GM23248 (cell line): ENCODE measurements around the gene NUP210. TPM values are rescaled to one million over a fixed set of nuclear protein-coding genes. Genes with fewer than 3 reads are reported as not detected.

Experiments
- DNase-seq: peaks from one replicate; pipeline ENCODE4 v3.0.0-alpha.2; 2015
- H2AFZ ChIP-seq: fragments of 200-600 bp; sonication (generic); 2 replicates; pipeline ENCODE4 v1.6.1; 2016; ENCODE audit warnings: antibody characterized with exemption
- H3F3A ChIP-seq: fragments of 200-600 bp; sonication (generic); 2 replicates; pipeline ENCODE4 v1.6.1; 2016; ENCODE audit warnings: mild to moderate bottlenecking, antibody characterized with exemption, mixed run types; ENCODE audit not compliant: insufficient read depth
- H3K27ac ChIP-seq: fragments of 200-600 bp; sonication (generic); 2 replicates; pipeline ENCODE4 v1.5.1; 2016; ENCODE audit warnings: mild to moderate bottlenecking
- H3K27me3 ChIP-seq: fragments of 200-600 bp; sonication (generic); replicated peaks from 2 replicates; pipeline ENCODE4 v1.6.1; 2016; ENCODE audit warnings: mild to moderate bottlenecking; ENCODE audit not compliant: insufficient read depth
- H3K36me3 ChIP-seq: fragments of 200-600 bp; sonication (generic); 2 replicates; pipeline ENCODE4 v1.6.1; 2016; ENCODE audit warnings: low read depth, mild to moderate bottlenecking
- H3K4me1 ChIP-seq: fragments of 200-600 bp; sonication (generic); 2 replicates; pipeline ENCODE4 v1.6.1; 2016; ENCODE audit warnings: mild to moderate bottlenecking; ENCODE audit not compliant: insufficient read depth
- H3K4me2 ChIP-seq: fragments of 200-600 bp; sonication (generic); one replicate; pipeline ENCODE4 v1.6.1; 2016; ENCODE audit warnings: mild to moderate bottlenecking; ENCODE audit not compliant: unreplicated experiment
- H3K4me3 ChIP-seq: fragments of 200-600 bp; sonication (generic); 2 replicates; pipeline ENCODE4 v1.5.1; 2016; ENCODE audit warnings: mild to moderate bottlenecking
- H3K79me2 ChIP-seq: fragments of 200-600 bp; sonication (generic); 2 replicates; pipeline ENCODE4 v1.6.1; 2016; ENCODE audit warnings: mild to moderate bottlenecking; ENCODE audit not compliant: insufficient read depth
- H3K9ac ChIP-seq: fragments of 200-600 bp; sonication (generic); 2 replicates; pipeline ENCODE4 v1.6.1; 2016; ENCODE audit warnings: mild to moderate bottlenecking
- H3K9me2 ChIP-seq: fragments of 200-600 bp; sonication (generic); 2 replicates; pipeline ENCODE4 v1.6.1; 2016; ENCODE audit warnings: mixed run types, mild to moderate bottlenecking, moderate library complexity; ENCODE audit not compliant: insufficient read depth
- H3K9me3 ChIP-seq: fragments of 200-600 bp; sonication (generic); one replicate; pipeline ENCODE4 v1.6.1; 2017; ENCODE audit warnings: low read depth
- H4K20me1 ChIP-seq: fragments of 200-600 bp; sonication (generic); 2 replicates; pipeline ENCODE4 v1.6.0; 2016; ENCODE audit not compliant: insufficient read depth
- EZH2 ChIP-seq: fragments of 200-600 bp; sonication (generic); IDR thresholded peaks from 2 replicates; pipeline ENCODE4 v1.6.1; 2018; ENCODE audit warnings: antibody characterized with exemption, mild to moderate bottlenecking; ENCODE audit not compliant: insufficient read depth, poor library complexity, severe bottlenecking
- EZH2phosphoT487 ChIP-seq: fragments of 200-600 bp; sonication (generic); IDR thresholded peaks from 2 replicates; pipeline ENCODE4 v1.6.1; 2018; ENCODE audit warnings: antibody characterized with exemption, moderate library complexity, mild to moderate bottlenecking, low read depth; ENCODE audit not compliant: insufficient read depth
- WGBS, 2 experiments: methylation state at CpG; one replicate each; pipeline ENCODE4 v1.1.6; 2015 to 2017; ENCODE audit warnings: low lambda C conversion rate in 2 of 2, low coverage in 1 of 2; ENCODE audit errors: missing lambda C conversion rate in 2 of 2; 5-methylcytosine and 5-hydroxymethylcytosine counted together
- in situ Hi-C: fragments of 300-500 bp; cut with MboI; formaldehyde crosslinking; loops from 2 replicates; pipeline ENCODE4 v1.15.0; 2020
- polyA plus RNA-seq: library from polyadenylated mRNA; unstranded; fragments of >200 nt; fragmentation: Nextera tagmentation; extraction: Ambion mirVana; gene quantifications from 2 replicates; pipeline ENCODE4 v1.2.1, GENCODE V29; 2016
- total RNA-seq: library from RNA; depleted of rRNA; stranded (reverse); fragments of >200 nt; shearing (Covaris generic); gene quantifications from 2 replicates; pipeline ENCODE4 v1.2.3, GENCODE V29; 2014

Gene NUP210
- total and polyA plus RNA-seq, 2 experiments from 2014 or later, result 0.04 TPM; not detected in 1

DNA sequence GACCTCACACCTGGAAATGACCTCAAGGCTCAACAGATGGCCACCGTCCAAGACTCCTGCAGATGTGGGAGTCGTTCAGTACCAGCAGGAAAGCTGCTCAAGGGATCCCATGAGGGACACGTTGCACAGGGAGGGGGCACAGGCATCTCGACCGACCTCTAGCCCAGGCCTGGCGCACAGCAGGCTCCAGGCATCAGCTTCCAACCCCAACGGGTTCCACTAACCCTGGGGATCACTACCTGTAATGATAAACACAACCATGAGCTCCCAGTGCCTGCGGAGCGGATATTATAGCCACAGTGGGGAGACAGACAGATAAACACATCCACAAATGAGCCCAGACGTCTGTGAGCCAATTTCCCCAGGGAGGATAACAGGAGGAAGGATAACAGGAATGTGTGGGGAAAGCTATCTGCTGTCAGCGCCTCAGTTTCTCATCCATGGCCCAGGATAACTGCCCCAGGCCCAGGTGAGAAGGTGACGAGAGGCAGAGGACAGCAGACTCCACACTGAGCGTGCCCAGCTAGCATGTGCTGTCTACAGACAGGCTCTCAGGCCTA lies 19.9 kb downstream of the NUP210 start:
- no peak overlapping the region for H2AFZ ChIP-seq
- no peak overlapping the region for H3K4me3 ChIP-seq
- no peaks in the 10 kb centered on the region for H3K9me2 ChIP-seq

DNA sequence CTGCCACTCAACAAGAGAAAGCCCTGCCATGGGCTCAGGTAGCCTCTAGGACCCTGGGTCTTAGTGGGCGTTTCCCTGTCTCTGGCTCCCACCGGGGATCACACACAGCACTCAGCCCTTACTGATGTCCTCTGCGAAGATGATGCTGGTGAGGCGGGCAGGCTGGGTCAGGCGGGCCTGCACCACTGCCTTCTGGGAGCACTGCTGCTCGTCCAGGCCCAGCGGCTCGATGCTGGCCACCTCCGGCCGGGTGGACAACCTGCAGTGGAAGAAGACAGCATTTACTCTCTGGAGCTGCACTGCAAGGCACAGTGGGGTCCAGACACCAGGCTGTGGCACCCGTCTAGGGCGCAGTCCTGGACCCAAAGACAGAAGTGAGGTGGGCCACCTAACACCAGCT lies 20.5 kb downstream of the NUP210 start:
- no peak overlapping the region for H2AFZ ChIP-seq
- no peaks in the 10 kb centered on the region for H3K36me3 ChIP-seq
- no peaks in the 10 kb centered on the region for H3K9me2 ChIP-seq
- no peak for DNase-seq
- 55 to 71% methylated on average over 12 of the region's 12 CpGs for whole genome bisulfite sequencing, 2 experiments
- H3K4me3 ChIP-seq, result no peak overlapping the region
- H3K27ac ChIP-seq, result no peak overlapping the region
- no peak overlapping the region for H3K9ac ChIP-seq
- no peaks in the 10 kb centered on the region for H3K79me2 ChIP-seq
- no peaks in the 10 kb centered on the region for H3K4me1 ChIP-seq
- H3K4me2 ChIP-seq, result no peak overlapping the region
- TF ChIP-seq EZH2phosphoT487, result no peak
- TF ChIP-seq EZH2, result no peak
- in situ Hi-C loops, result no loop called here
- no peaks in the 10 kb centered on the region for H3K9me3 ChIP-seq
- H3K27me3 ChIP-seq, result peaks cover 7% of the 10 kb centered on the region; the same call in 1 of the 2 replicates
- no peaks in the 10 kb centered on the region for H3F3A ChIP-seq
- no peaks in the 10 kb centered on the region for H4K20me1 ChIP-seq

More for the DNA sequence above, 19.9 kb downstream of the NUP210 start:
- H3K27me3 ChIP-seq, result peaks cover 7% of the 10 kb centered on the region; the same call in 1 of the 2 replicates
- 36 to 41% methylated on average over 13 of the region's 13 CpGs for WGBS, 2 experiments
- TF ChIP-seq EZH2phosphoT487 (no peak), EZH2 (no peak)
- no peak overlapping the region for H3K4me2 ChIP-seq
- no peaks in the 10 kb centered on the region for H3K4me1 ChIP-seq
- H3K36me3 ChIP-seq, result no peaks in the 10 kb centered on the region
- H3K27ac ChIP-seq, result no peak overlapping the region
- no peak for DNase-seq
- no peaks in the 10 kb centered on the region for H4K20me1 ChIP-seq
- no peaks in the 10 kb centered on the region for H3F3A ChIP-seq
- in situ Hi-C loops, result no loop called here
- no peaks in the 10 kb centered on the region for H3K79me2 ChIP-seq
- no peak overlapping the region for H3K9ac ChIP-seq
- no peaks in the 10 kb centered on the region for H3K9me3 ChIP-seq

DNA sequence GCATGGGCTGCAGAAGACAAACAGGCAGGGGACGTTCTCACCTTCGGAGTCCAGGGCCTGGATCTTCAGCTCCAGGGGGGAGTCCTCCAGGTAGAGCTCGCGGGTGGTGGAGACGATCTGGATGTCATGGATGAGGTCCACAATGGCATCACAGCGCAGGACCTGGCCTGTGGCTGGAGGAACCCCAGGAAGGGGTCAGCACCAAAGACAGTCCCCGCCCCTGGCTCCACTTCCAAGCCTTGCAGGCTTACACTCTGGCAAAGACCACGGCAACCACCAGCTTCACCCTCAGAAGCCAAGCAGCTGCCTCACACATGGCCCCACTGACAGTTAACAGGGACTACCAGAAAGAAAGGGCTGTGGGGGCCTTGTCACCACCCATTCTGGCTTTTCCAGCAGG lies 22.8 kb downstream of the NUP210 start:
- in situ Hi-C loops, result no loop called here
- Histone ChIP-seq H3K9me3 (no peaks in the 10 kb centered on the region), H3K27ac (no peak overlapping the region), H3K9me2 (no peaks in the 10 kb centered on the region), H3K79me2 (no peaks in the 10 kb centered on the region), H3K36me3 (no peaks in the 10 kb centered on the region), H3K9ac (no peak overlapping the region), H3K4me3 (no peak overlapping the region), H3K4me2 (no peak overlapping the region), H3K4me1 (no peaks in the 10 kb centered on the region), H4K20me1 (no peaks in the 10 kb centered on the region), H3F3A (no peaks in the 10 kb centered on the region), H3K27me3 (peaks cover 8% of the 10 kb centered on the region; the same call in 1 of the 2 replicates), H2AFZ (no peak overlapping the region)
- WGBS, 2 experiments, result 47 to 55% methylated on average over 8 of the region's 8 CpGs
- TF ChIP-seq EZH2phosphoT487, result no peak
- no peak for TF ChIP-seq EZH2
- DNase-seq, result no peak

DNA sequence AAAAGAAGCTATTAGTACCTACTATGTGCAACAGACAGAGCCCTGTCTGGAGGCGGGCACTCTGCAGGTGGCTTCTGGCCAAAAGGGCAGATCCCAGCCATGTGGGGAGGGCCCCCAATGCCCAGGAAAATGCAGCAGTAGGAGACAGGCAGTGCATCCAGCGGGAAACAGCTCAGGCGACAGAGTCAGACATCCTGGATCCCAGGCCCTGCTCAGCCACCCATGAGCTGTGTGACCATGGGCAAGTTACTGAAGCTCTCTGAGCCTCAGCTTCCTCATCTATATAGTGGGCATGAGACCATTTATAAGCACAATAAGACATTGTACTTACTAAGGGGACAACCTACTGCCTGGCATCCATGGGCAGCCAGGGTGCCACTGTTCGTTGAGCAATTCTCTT lies 25.8 kb downstream of the NUP210 start:
- Histone ChIP-seq H3K79me2 (no peaks in the 10 kb centered on the region), H3K4me3 (no peak overlapping the region), H3K9me3 (no peaks in the 10 kb centered on the region), H3K36me3 (no peaks in the 10 kb centered on the region), H2AFZ (no peak overlapping the region), H3F3A (no peaks in the 10 kb centered on the region), H3K27me3 (peaks cover 19% of the 10 kb centered on the region; the same call in 1 of the 2 replicates), H3K9me2 (no peaks in the 10 kb centered on the region), H3K4me1 (no peaks in the 10 kb centered on the region), H4K20me1 (no peaks in the 10 kb centered on the region), H3K9ac (no peak overlapping the region), H3K4me2 (no peak overlapping the region), H3K27ac (no peak overlapping the region)
- in situ Hi-C loops, result no loop called here
- 39 to 47% methylated on average over 4 of the region's 4 CpGs for WGBS, 2 experiments
- DNase-seq, result no peak
- no peak for TF ChIP-seq EZH2phosphoT487
- TF ChIP-seq EZH2, result no peak
